Gastrocnemius medialis (tissue), 4 donors: Measurements from ENCODE around the gene MBTPS1.

Experiments used
- CTCF ChIP-seq, 5 experiments: fragments of 450-650 bp in 3 of 5; fragments of 200-600 bp in 2 of 5; sonication (generic) in 2 of 5; IDR thresholded peaks in 4 of 5; conservative IDR thresholded peaks in 1 of 5; 1 replicate in 4 of 5; 2 replicates in 1 of 5; pipeline ENCODE4 v1.5.1; 2016 to 2019; ENCODE audit warnings: antibody characterized with exemption in 5 of 5, mild to moderate bottlenecking in 3 of 5, moderate library complexity in 3 of 5
- POLR2A ChIP-seq, 2 donors: fragments of 450-650 bp; IDR thresholded peaks; one replicate each; pipeline ENCODE4 v1.6.1; 2017; ENCODE audit warnings: antibody characterized with exemption in 2 of 2, mild to moderate bottlenecking in 2 of 2, moderate library complexity in 2 of 2

GRCh38 chr16:84143784-84144199, 27.1 kb upstream of the MBTPS1 start:
- TF ChIP-seq CTCF (IDR thresholded peaks at IDR 0.05 in 4 of 5, conservative IDR thresholded peaks at IDR 0.05 in 1 of 5) (no peak), POLR2A (IDR thresholded peaks at IDR 0.05) (no peak)
